OCI-LY3 (cell line): ENCODE data around the gene GZMM.

ENCODE experiments used
- CTCF ChIP-seq: fragments of 200-600, 300-600 bp; sonication (generic); IDR thresholded peaks from 2 replicates; pipeline ENCODE4 v1.5.1; 2014; ENCODE audit warnings: antibody characterized with exemption, low read length, low read depth
- EZH2phosphoT487 ChIP-seq: fragments of 200-600 bp; shearing (Covaris generic); IDR thresholded peaks from 2 replicates; pipeline ENCODE4 v1.6.1; 2018; ENCODE audit warnings: antibody characterized with exemption, mixed run types, low read depth

- TF ChIP-seq EZH2phosphoT487 (no peak), CTCF (no peak)
Observed at GRCh38 chr19:583198-583967, 39.5 kb downstream of the GZMM start.
